Inferior parietal cortex (tissue), 1 donor: ENCODE measurements around the gene BRCA1.

Experiments used
- DNase-seq: peaks from one replicate; pipeline ENCODE4 v3.0.0-alpha.2; 2016; ENCODE audit errors: extremely low spot score

Gene BRCA1

DNA sequence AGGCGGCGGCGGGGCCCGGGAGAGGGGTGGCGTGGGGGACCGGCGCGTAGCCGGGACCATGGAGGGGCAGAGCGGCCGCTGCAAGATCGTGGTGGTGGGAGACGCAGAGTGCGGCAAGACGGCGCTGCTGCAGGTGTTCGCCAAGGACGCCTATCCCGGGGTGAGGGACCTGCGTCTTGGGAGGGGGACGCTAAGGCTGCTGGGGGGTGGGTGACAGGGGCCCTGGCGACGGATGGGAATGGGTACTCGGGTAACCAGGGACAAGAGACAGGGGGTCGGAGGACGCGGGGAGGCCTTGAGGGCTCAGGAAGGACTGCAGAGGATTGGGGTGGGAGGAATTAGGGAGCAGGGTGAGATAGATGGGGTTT lies 99.9 kb downstream of the BRCA1 start:
- no peak for DNase-seq

GRCh38 chr17:43024407-43025289 lies 100.5 kb downstream of the BRCA1 start, which contains the start of gene RND2:
Gene RND2 (plus strand): TSS chr17:43025231. CDS start chr17:43025348, 117 bp downstream.
- DNase-seq, result peak; percentile 94

- peak; percentile 65 for DNase-seq
Measured at GRCh38 chr17:43021741-43022512, 103.2 kb downstream of the BRCA1 start, which contains the start of gene VAT1. Gene VAT1 (minus strand): TSS chr17:43022385. CDS start chr17:43022322, 63 bp downstream.

- DNase-seq, result peak; percentile 25
Measured at GRCh38 chr17:43020789-43021740, 104.1 kb downstream of the BRCA1 start.

DNA sequence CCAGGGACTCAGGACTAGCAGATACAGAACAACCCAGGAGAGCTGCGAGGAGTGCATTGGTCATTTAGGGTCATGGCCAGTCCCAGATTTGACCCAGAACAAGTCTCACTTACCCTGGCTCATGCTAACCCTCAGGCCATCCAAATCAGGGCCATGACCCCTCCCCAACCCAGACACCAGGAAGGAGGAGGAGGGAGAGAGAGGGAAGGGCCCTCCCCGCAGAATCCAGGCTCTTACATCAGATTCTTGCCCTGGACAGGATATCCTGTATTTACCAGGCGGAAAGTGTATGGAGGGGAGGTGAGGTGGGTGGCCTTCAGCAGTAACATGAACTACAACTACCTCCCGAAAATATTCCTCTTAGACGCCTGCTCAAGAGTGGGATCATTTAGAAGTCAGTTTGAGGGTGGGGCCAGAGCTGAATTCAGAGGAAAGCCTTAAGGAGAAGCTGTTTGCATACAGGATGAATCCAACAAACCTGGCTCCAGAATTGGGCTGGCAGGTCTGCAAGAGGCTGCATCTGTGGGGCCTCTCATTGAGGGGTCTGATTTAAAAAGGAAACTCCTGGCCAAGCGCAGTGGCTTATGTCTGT lies 105.0 kb downstream of the BRCA1 start:
- DNase-seq, result no peak

DNA sequence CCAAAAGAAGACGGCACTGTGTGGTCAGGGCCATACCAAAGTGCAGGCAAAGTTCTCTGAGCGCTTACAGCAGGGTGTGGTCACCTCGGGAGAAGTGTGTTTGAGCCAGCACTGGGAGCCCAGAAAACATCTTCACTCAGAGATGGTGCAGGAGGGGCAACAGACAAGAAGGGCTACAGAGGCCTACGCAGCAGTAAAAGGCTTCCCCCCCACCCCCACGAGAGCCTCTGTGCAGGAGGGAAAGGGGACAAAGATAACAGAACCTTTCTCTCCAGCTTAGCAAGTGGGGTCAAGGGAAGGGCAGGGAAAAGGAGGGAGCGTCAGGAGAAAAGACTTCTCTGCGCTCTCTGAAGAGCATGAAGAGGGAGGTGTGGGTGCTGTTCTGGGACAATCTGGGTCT lies 105.7 kb downstream of the BRCA1 start:
- no peak for DNase-seq

- no peak for DNase-seq
Measured at GRCh38 chr17:43018932-43019331, 106.2 kb downstream of the BRCA1 start.

GRCh38 chr17:43018008-43018853 lies 106.9 kb downstream of the BRCA1 start:
- no peak for DNase-seq

DNA sequence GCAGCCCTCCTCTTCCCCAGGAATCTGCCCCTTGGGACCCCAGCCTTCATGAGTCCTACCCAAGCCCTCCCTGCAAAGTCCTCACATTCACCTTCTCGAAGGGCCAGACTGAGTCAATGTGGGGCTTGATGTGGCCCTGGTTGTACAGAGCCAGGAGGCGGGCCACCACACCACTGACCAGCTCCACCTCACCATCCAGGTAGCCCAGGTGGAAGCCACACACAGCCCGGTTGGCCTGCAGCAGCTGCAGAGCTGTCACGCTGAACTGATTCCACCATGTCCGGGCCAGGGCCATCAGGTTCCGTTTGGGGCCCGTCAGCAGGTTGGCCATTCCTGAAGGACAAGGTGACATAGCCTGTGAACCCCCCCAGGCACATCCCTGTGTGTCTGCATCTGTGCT lies 108.9 kb downstream of the BRCA1 start:
- DNase-seq, result no peak

GRCh38 chr17:43015579-43015978 lies 109.6 kb downstream of the BRCA1 start:
- DNase-seq, result no peak

DNA sequence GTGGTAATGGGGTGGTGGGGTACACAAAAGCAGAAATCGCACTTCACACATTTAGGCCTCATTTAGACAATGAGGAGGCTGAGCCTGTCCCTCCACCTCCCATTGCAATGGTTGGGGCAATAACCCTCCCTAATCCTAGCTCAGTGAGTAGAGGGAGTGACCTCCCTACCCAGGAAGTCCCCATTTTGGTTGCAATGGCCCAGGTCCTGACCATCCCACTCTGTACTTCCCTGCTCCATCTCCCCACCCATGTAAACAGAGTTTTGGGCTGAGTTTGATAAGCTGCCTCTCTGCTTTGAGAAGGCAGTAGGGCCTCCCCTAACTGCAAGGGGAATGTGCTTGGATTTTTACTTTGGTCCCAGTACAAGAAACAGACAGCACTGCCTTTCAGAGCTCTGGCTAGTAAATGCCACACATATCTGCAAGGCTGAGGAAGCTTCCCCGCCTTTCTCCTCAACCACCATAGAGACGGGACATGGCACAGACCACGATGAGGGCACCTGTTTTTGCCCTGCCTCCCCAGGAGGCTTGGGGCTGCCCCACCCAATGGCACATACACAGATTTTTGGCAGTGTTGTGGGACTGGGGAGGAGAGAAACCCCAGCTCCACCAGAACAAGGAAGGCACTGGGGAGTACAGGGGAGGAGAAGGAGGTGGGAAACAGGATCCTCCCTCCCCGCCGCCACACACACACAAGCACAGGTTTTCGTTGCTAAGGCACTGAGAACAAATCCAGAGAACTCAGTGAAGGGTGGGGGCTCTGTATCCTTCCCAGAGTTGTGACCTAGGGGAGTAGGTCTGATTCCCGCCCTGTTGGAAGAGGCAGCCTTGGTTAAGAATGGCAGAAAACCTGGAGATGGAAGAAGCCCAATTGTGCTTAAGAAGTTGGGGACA lies 110.3 kb downstream of the BRCA1 start:
- DNase-seq, result no peak

DNA sequence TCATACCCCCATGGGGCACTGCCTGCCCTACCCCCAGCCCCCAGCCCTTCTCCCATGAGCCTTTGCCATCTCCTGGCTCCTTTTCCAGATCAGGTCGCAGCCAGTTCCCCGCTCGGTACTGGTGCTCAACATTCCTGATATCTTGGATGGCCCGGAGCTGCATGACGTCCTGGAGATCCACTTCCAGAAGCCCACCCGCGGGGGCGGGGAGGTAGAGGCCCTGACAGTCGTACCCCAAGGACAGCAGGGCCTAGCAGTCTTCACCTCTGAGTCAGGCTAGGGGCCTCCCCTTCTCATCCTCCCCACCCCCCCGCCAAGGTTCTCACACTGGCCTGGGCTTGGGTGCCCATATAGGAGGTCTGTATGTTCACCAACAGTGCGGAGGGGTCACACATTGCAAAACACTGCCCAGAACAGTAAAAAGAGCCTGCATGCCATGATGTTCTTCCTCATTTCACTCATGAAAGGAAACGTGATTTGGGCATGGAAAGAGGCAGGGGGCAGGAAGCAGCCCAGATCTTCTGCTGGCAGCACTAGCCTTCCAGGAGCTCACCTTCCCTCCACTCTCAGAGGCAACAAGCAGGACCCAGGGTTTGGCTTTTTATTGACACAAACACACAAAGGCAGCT lies 111.0 kb downstream of the BRCA1 start:
- no peak for DNase-seq

- no peak for DNase-seq
Measured at GRCh38 chr17:43013296-43013695, 111.9 kb downstream of the BRCA1 start.

GRCh38 chr17:43011728-43012472 lies 113.3 kb downstream of the BRCA1 start:
- DNase-seq, result no peak

DNA sequence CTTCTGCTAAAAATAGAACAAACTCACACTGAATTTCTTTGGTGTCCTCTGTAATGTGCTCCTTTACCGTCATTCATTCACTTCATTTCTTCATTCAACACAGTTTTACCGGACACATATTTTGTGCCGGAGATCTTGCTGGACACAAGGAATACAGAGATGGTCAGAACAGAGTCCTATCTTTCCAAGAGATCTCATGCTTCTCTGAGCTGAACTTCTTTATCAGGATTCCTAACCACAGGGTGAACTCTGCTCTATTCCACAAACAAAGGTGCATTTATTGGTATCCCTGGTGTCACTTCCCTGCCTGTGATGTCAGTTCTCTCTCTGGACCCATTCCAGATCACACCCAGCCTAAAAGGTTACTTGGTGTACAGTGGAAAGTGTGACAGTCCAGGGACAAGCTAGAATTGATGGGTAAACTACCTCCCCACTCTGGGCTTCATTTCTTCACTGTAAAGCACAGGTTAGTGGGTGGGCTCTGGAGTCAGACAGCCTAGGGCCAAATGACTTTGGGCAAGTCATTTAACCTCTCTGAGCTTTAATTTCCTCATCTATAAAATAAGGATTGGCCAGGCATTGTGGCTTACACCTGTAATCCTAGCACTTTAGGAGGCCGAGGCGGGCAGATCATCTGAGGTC lies 114.4 kb downstream of the BRCA1 start:
- DNase-seq, result no peak

DNA sequence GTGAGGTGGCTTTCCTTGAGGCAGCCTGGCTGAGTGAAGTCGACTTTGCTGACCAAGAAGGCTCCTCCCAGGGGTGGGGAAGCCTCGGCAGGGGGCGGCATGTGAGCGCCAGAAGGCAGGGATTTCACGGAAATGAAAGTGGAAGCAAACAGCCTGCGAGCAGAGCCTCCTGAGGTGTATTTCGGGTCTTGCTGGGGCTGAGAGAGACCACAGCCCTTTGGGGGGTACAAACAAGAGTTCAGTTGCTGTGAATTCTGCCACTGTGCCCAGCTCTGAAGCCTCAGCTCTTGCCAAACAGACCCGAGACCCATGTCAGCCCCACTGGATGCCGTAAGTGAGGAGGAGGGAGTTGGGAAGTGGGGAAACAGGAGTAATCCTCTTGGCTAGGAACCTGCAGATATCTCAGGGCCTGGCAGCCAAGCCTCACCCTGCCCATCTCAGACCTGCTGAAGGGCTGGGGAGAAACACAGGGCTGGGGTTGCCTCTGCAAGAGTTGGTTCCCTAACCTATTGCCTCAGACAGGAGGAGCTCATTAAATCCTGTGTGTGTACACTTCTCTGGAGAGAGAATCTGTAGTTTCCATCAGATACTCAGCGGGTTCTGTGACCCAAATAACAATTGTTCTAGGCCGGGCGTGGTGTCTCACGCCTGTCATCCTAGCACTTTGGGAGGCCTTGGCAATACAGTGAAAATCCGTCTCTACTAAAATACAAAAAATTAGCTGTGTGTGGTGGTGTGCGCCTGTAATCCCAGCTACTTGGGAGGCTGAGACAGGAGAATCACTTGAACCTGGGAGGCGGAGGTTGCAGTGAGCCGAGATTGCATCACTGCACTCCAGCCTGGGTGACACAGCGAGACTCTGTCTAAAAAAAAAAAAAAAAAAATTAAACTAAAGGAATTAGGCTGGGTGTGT lies 118.3 kb downstream of the BRCA1 start, which contains the start of gene IFI35:
IFI35 (plus strand) TSS at position 146 of the 913 bp plus-strand sequence; CDS start at position 310, 164 bp downstream.
- peak; percentile 68 for DNase-seq
